ENCODE data around the gene GALNT17.

The GALNT17 gene

GRCh38 chr7:71409550-71410157 lies 277.7 kb downstream of the GALNT17 start:
- no peaks in the 10 kb centered on the region for H3K4me1 ChIP-seq (ENCODE audit: control insufficient read depth in 5 of 5, insufficient read depth in 5 of 5, low read length in 5 of 5)
- no peaks in the 10 kb centered on the region for H3K36me3 ChIP-seq (ENCODE audit: control insufficient read depth in 5 of 5, insufficient read depth in 5 of 5, low read length in 5 of 5)
- H3K27me3 ChIP-seq (ENCODE audit: control insufficient read depth in 5 of 5, insufficient read depth in 4 of 5, low read length in 5 of 5): no peaks in the 10 kb centered on the region
- H3K27ac ChIP-seq (ENCODE audit: low read depth, low read length): no peak overlapping the region
- H3K4me3 ChIP-seq (ENCODE audit: low read depth in 1 of 5, low read length in 5 of 5): no peak overlapping the region
- no peak overlapping the region for H3K9ac ChIP-seq (ENCODE audit: low read length in 5 of 5)
- peaks cover 0 to 17% (median 12%) of the 10 kb centered on the region in 5 donors for H3K9me3 ChIP-seq (ENCODE audit: control insufficient read depth in 5 of 5, low read length in 5 of 5)

GRCh38 chr7:71411475-71411874 lies 279.5 kb downstream of the GALNT17 start:
- H3K4me1 ChIP-seq (ENCODE audit: control insufficient read depth in 5 of 5, insufficient read depth in 5 of 5, low read length in 5 of 5): no peaks in the 10 kb centered on the region
- H3K4me3 ChIP-seq (ENCODE audit: low read depth in 1 of 5, low read length in 5 of 5): no peak overlapping the region
- H3K27ac ChIP-seq (ENCODE audit: low read depth, low read length): no peak overlapping the region
- H3K9ac ChIP-seq (ENCODE audit: low read length in 5 of 5): no peak overlapping the region
- H3K9me3 ChIP-seq (ENCODE audit: control insufficient read depth in 5 of 5, low read length in 5 of 5): peaks cover 0 to 17% (median 12%) of the 10 kb centered on the region in 5 donors
- H3K36me3 ChIP-seq (ENCODE audit: control insufficient read depth in 5 of 5, insufficient read depth in 5 of 5, low read length in 5 of 5): no peaks in the 10 kb centered on the region
- H3K27me3 ChIP-seq (ENCODE audit: control insufficient read depth in 5 of 5, insufficient read depth in 4 of 5, low read length in 5 of 5): no peaks in the 10 kb centered on the region

DNA sequence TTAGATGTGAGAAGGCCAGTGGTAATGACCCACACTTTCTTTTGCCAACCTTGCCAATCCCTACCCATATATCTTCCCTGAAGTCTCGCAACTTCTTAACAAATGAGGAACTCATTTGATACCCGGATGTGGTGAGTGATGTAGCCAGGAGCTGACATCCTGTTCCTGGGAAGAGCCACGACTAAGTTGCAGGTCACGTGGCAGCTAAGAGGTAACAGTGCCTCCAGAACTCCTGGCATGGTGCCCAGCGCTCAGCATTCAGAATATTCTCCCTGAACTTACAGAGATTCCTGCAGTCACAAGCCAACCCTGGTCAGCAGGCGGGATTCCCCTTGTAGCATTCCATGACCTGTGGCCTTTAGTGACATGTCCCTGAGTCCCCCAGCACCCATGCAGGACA lies 282.5 kb downstream of the GALNT17 start:
- Histone ChIP-seq H3K9ac (ENCODE audit: low read length in 5 of 5) (no peak overlapping the region), H3K4me1 (ENCODE audit: control insufficient read depth in 5 of 5, insufficient read depth in 5 of 5, low read length in 5 of 5) (no peaks in the 10 kb centered on the region), H3K4me3 (ENCODE audit: low read depth in 1 of 5, low read length in 5 of 5) (no peak overlapping the region), H3K27ac (ENCODE audit: low read depth, low read length) (no peak overlapping the region), H3K27me3 (ENCODE audit: control insufficient read depth in 5 of 5, insufficient read depth in 4 of 5, low read length in 5 of 5) (no peaks in the 10 kb centered on the region), H3K9me3 (ENCODE audit: control insufficient read depth in 5 of 5, low read length in 5 of 5) (peaks cover 0 to 9% (median 3%) of the 10 kb centered on the region in 5 donors), H3K36me3 (ENCODE audit: control insufficient read depth in 5 of 5, insufficient read depth in 5 of 5, low read length in 5 of 5) (no peaks in the 10 kb centered on the region)

DNA sequence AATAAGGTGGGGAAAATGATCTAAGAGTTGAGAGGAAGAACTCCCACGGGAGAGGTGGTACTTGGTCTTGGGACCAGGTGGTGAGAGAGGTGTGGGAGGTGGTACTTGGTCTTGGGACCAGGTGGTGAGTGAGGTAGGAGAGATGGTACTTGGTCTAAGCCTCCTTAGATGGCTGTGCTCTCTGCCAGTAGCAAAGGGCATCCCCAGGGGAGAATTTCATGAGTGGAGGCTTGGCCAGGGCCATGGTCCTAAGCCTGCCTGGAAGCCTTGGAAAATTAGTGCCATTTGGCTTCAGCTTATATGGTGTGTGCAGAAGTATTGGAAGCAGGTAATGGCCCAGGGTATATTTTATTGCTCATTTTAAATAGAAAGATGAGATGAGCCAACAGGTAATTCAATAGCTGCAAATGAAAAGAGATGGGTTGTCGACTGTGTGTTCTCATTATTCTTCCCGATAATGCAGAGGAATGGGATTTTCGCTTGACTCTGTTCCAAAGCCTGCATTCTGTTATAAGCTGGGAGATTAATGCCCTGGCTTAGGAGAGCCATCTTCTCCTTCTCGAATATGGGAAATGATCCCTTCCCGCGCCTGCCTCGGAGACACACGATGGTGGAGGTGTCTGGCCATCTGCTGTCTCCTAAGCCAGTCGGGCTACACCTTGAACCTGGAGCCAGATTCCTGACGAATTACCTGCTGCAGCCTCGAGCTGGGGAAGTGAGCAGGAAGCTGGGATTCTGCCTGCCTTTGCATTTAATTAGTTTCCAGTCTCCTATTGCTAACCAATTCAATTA lies 287.8 kb downstream of the GALNT17 start:
- no peaks in the 10 kb centered on the region for H3K4me1 ChIP-seq (ENCODE audit: control insufficient read depth in 5 of 5, insufficient read depth in 5 of 5, low read length in 5 of 5)
- no peak overlapping the region for H3K4me3 ChIP-seq (ENCODE audit: low read depth in 1 of 5, low read length in 5 of 5)
- no peak overlapping the region for H3K27ac ChIP-seq (ENCODE audit: low read depth, low read length)
- peaks cover 0 to 5% (median 0%) of the 10 kb centered on the region in 5 donors for H3K9me3 ChIP-seq (ENCODE audit: control insufficient read depth in 5 of 5, low read length in 5 of 5)
- no peaks in the 10 kb centered on the region for H3K36me3 ChIP-seq (ENCODE audit: control insufficient read depth in 5 of 5, insufficient read depth in 5 of 5, low read length in 5 of 5)
- H3K27me3 ChIP-seq (ENCODE audit: control insufficient read depth in 5 of 5, insufficient read depth in 4 of 5, low read length in 5 of 5): no peaks in the 10 kb centered on the region
- no peak overlapping the region for H3K9ac ChIP-seq (ENCODE audit: low read length in 5 of 5)

- no peak overlapping the region for H3K9ac ChIP-seq (ENCODE audit: low read length in 5 of 5)
- no peak overlapping the region for H3K27ac ChIP-seq (ENCODE audit: low read depth, low read length)
- H3K4me1 ChIP-seq (ENCODE audit: control insufficient read depth in 5 of 5, insufficient read depth in 5 of 5, low read length in 5 of 5): no peaks in the 10 kb centered on the region
- no peak overlapping the region for H3K4me3 ChIP-seq (ENCODE audit: low read depth in 1 of 5, low read length in 5 of 5)
- H3K27me3 ChIP-seq (ENCODE audit: control insufficient read depth in 5 of 5, insufficient read depth in 4 of 5, low read length in 5 of 5): no peaks in the 10 kb centered on the region
- H3K9me3 ChIP-seq (ENCODE audit: control insufficient read depth in 5 of 5, low read length in 5 of 5): peaks cover 0 to 5% (median 0%) of the 10 kb centered on the region in 5 donors
- no peaks in the 10 kb centered on the region for H3K36me3 ChIP-seq (ENCODE audit: control insufficient read depth in 5 of 5, insufficient read depth in 5 of 5, low read length in 5 of 5)
Observed at GRCh38 chr7:71422104-71422503, 290.2 kb downstream of the GALNT17 start.

DNA sequence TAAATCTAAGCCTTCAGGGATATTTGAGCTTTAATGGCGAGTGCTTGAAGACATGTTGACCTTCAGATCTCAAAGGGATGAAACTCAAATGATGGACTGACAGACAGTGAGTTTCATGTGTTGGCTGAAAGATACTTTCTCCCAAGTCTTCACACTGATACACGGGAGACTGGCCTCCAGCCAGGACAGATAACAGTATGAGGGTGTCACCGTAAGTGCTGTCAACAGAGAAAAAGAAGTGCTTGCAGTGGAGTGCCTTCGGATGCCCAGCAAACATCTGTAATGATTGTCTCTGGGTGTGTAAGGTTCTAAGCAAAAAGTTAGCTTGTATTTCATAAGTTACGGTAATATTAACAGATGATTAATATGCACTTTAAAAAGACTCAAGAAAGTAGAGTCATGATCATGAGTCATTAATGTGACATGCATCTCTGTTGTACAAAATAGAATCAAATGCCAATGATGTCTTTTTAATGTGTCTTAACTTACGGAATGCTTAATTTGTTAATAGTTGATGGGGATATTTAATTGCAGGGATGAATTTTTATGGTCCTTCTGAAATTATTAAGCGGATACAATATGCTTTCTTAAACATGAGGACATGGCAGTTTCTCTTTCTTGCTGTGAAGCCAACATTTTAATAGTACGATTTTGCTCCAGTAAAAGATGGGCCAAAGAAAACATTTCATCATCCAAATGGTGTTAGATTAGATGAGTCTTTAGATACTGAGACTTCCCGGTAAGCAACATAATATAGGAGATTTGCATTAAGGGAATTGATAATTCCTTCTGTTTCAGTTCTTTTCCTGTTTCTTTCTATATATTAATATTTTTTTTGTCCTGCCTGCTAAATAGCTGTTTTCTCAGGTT lies 292.5 kb downstream of the GALNT17 start:
- Histone ChIP-seq H3K4me1 (ENCODE audit: control insufficient read depth in 5 of 5, insufficient read depth in 5 of 5, low read length in 5 of 5) (no peaks in the 10 kb centered on the region), H3K9me3 (ENCODE audit: control insufficient read depth in 5 of 5, low read length in 5 of 5) (peaks cover 0 to 5% (median 0%) of the 10 kb centered on the region in 5 donors), H3K9ac (ENCODE audit: low read length in 5 of 5) (no peak overlapping the region), H3K36me3 (ENCODE audit: control insufficient read depth in 5 of 5, insufficient read depth in 5 of 5, low read length in 5 of 5) (no peaks in the 10 kb centered on the region), H3K4me3 (ENCODE audit: low read depth in 1 of 5, low read length in 5 of 5) (no peak overlapping the region), H3K27ac (ENCODE audit: low read depth, low read length) (no peak overlapping the region), H3K27me3 (ENCODE audit: control insufficient read depth in 5 of 5, insufficient read depth in 4 of 5, low read length in 5 of 5) (no peaks in the 10 kb centered on the region)

- no peaks in the 10 kb centered on the region for H3K27me3 ChIP-seq (ENCODE audit: control insufficient read depth in 5 of 5, insufficient read depth in 4 of 5, low read length in 5 of 5)
- no peaks in the 10 kb centered on the region for H3K36me3 ChIP-seq (ENCODE audit: control insufficient read depth in 5 of 5, insufficient read depth in 5 of 5, low read length in 5 of 5)
- no peaks in the 10 kb centered on the region for H3K4me1 ChIP-seq (ENCODE audit: control insufficient read depth in 5 of 5, insufficient read depth in 5 of 5, low read length in 5 of 5)
- no peaks in the 10 kb centered on the region for H3K9me3 ChIP-seq (ENCODE audit: control insufficient read depth in 5 of 5, low read length in 5 of 5)
- no peak overlapping the region for H3K9ac ChIP-seq (ENCODE audit: low read length in 5 of 5)
- no peak overlapping the region for H3K27ac ChIP-seq (ENCODE audit: low read depth, low read length)
- H3K4me3 ChIP-seq (ENCODE audit: low read depth in 1 of 5, low read length in 5 of 5): no peak overlapping the region
Observed at GRCh38 chr7:71429083-71429482, 297.1 kb downstream of the GALNT17 start.

GRCh38 chr7:71430246-71430645 lies 298.3 kb downstream of the GALNT17 start:
- Histone ChIP-seq H3K4me1 (ENCODE audit: control insufficient read depth in 5 of 5, insufficient read depth in 5 of 5, low read length in 5 of 5) (no peaks in the 10 kb centered on the region), H3K9me3 (ENCODE audit: control insufficient read depth in 5 of 5, low read length in 5 of 5) (no peaks in the 10 kb centered on the region), H3K4me3 (ENCODE audit: low read depth in 1 of 5, low read length in 5 of 5) (no peak overlapping the region), H3K27me3 (ENCODE audit: control insufficient read depth in 5 of 5, insufficient read depth in 4 of 5, low read length in 5 of 5) (no peaks in the 10 kb centered on the region), H3K27ac (ENCODE audit: low read depth, low read length) (no peak overlapping the region), H3K36me3 (ENCODE audit: control insufficient read depth in 5 of 5, insufficient read depth in 5 of 5, low read length in 5 of 5) (no peaks in the 10 kb centered on the region), H3K9ac (ENCODE audit: low read length in 5 of 5) (no peak overlapping the region)

GRCh38 chr7:71439321-71439720 lies 307.4 kb downstream of the GALNT17 start:
- Histone ChIP-seq H3K9me3 (ENCODE audit: control insufficient read depth in 5 of 5, low read length in 5 of 5) (no peaks in the 10 kb centered on the region), H3K36me3 (ENCODE audit: control insufficient read depth in 5 of 5, insufficient read depth in 5 of 5, low read length in 5 of 5) (no peaks in the 10 kb centered on the region), H3K4me3 (ENCODE audit: low read depth in 1 of 5, low read length in 5 of 5) (no peak overlapping the region), H3K27me3 (ENCODE audit: control insufficient read depth in 5 of 5, insufficient read depth in 4 of 5, low read length in 5 of 5) (no peaks in the 10 kb centered on the region), H3K27ac (ENCODE audit: low read depth, low read length) (no peak overlapping the region), H3K9ac (ENCODE audit: low read length in 5 of 5) (no peak overlapping the region), H3K4me1 (ENCODE audit: control insufficient read depth in 5 of 5, insufficient read depth in 5 of 5, low read length in 5 of 5) (no peaks in the 10 kb centered on the region)

All from subcutaneous abdominal adipose tissue (tissue), 5 donors.